C4-2B (cell line): ENCODE measurements around the gene ZNF547.
"Not testable (repeated sequence)": the region's sequence is repeated elsewhere in the genome, so short reads cannot be mapped to it uniquely, and the experiment has no call there.

Source experiments
- ZFX ChIP-seq: fragments of 450-650 bp; IDR thresholded peaks from 2 replicates; pipeline ENCODE4 v1.6.1; 2017
- TF ChIP-seq, protein P1 (sequence below): fragments of 450-650 bp; conservative IDR thresholded peaks from 2 replicates; pipeline ENCODE4 v1.5.1; 2017; ENCODE audit warnings: mild to moderate bottlenecking

DNA sequence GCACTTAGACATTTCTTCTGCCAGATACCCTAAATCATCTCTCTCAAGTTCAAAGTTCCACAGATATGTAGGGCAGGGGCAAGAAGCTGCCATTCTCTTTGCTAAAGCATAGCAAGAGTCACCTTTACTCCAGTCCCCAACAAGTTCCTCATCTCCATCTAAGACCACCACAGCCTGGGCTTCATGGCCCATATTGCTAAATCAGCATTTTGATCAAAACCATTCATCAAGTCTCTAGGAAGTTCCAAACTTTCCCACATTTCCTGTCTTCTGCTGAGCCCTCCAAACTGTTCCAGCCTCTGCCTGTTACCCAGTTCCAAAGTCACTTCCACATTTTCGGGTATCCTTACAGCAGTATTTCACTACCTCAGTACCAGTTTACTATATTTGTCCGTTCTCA lies 11.3 kb downstream of the ZNF547 start:
- TF ChIP-seq, protein P1, sequence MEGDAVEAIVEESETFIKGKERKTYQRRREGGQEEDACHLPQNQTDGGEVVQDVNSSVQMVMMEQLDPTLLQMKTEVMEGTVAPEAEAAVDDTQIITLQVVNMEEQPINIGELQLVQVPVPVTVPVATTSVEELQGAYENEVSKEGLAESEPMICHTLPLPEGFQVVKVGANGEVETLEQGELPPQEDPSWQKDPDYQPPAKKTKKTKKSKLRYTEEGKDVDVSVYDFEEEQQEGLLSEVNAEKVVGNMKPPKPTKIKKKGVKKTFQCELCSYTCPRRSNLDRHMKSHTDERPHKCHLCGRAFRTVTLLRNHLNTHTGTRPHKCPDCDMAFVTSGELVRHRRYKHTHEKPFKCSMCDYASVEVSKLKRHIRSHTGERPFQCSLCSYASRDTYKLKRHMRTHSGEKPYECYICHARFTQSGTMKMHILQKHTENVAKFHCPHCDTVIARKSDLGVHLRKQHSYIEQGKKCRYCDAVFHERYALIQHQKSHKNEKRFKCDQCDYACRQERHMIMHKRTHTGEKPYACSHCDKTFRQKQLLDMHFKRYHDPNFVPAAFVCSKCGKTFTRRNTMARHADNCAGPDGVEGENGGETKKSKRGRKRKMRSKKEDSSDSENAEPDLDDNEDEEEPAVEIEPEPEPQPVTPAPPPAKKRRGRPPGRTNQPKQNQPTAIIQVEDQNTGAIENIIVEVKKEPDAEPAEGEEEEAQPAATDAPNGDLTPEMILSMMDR = not testable (repeated sequence)
- TF ChIP-seq ZFX = not testable (repeated sequence)
